ENCODE measurements around the gene PKIG.
A peak's percentile ranks its signal among the peaks of the same experiment; 100 is the strongest.

The PKIG gene

GRCh38 chr20:44597516-44597915 lies 15.1 kb downstream of the PKIG start:
- no peak for DNase-seq

DNA sequence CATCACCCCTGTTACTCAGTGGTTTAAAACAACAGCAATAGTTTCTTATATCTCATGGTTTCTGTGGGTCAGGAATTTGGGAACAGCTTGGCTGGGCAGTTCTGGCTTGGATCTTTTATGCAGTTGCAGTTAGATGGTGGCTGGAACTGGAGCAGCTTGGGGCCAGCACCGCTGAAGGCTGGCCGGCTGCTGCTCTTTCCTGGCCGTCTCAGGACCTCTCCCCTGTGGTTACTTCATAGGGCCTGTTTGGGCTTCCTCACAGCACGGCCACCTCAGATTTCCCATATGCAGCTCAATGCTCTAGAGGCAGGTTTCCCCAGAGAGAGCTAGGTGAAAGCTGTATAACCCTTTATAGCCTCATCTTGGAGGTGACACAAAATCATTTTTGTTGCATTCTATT lies 15.6 kb downstream of the PKIG start:
- DNase-seq, result no peak

DNA sequence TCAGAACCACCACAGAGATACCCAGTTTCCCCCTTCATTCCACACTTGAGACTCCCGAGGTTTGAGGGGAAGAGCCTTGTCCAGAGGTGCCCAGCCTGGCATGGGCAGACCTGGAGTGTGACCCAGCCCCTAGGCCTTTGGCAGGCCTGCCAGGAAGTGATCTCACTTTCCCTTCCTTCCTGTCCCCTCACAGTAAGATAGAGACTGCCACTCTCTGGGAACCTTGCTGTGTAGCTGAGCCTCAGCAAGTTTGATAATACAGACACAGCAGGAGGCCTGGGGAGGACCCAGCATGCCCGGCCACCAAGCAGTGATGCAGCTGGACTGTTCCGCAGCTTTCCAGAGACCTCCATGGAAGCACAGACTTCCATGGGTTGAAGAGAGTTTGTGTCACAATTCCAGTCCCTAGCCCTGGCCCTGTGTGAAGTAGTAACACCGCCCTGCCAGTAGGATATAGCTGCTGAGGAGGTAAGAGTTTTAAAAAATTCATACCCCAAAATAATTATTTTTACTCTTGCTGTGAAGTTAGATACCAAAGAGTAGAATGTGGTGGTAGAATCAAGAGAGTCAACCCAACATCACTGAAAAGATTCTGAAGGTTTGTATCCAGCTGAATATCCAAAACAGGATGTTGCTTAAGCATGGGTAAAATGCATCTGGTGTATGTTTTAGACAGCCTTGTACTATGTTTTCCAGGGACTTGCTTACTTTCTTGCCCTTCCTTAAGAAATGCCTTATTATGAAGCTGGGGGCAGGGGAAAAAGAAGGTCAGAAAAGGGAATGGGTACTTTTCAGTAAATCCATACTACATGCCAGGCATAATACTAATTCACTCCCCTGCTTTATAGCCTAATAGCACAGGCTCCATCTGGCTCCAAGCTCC lies 16.3 kb downstream of the PKIG start:
- DNase-seq, result peak; percentile 29

DNA sequence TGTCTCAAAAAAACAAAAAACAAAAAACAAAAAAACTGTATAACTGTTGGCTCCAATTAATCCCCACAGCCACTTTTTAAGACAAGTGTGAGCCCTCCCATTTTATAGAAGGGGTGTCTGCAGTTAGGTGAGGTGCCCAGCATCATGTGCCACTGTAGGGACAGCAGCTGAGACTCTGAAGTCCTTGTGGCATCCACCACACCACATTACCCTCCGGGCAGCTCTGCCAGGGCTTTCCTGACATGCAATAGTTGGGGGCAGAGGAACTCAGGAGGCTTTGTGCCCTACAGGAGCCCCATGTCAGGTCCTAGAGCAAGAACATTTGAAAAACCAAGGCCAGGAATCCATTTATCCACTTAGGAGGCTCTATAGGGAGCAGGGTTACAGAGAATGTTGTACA lies 17.3 kb downstream of the PKIG start:
- DNase-seq, result no peak

- DNase-seq, result no peak
These were observed 17.9 kb downstream of the PKIG start for GRCh38 chr20:44600301-44600700.

DNA sequence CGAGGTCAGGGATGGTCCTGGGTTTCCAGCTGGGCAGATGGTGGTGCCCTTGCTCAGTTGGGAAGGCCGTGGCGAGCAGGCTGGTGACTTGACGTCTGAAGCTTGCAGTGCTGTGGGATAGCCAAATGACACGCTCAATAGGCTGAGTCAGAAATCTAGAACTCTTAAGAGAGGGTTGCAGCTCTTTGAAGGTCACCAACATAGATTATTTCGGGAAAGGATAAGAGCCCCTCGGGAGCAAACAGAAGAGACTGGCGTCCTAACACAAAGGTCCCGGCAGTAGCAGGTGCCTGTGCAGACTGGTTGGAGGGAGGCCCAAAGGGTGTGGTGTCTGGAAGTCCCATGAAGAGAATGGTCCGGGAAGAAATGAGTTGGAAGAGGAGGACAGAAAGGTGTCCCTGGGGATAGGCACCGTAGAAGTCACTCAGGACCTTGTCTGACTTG lies 18.4 kb downstream of the PKIG start:
- no peak for DNase-seq

GRCh38 chr20:44601236-44601671 lies 18.9 kb downstream of the PKIG start:
- DNase-seq, result no peak

- DNase-seq, result peak; percentile 26
These were observed 19.4 kb downstream of the PKIG start for GRCh38 chr20:44601801-44602204.

GRCh38 chr20:44603327-44603726 lies 20.9 kb downstream of the PKIG start:
- DNase-seq, result no peak

DNA sequence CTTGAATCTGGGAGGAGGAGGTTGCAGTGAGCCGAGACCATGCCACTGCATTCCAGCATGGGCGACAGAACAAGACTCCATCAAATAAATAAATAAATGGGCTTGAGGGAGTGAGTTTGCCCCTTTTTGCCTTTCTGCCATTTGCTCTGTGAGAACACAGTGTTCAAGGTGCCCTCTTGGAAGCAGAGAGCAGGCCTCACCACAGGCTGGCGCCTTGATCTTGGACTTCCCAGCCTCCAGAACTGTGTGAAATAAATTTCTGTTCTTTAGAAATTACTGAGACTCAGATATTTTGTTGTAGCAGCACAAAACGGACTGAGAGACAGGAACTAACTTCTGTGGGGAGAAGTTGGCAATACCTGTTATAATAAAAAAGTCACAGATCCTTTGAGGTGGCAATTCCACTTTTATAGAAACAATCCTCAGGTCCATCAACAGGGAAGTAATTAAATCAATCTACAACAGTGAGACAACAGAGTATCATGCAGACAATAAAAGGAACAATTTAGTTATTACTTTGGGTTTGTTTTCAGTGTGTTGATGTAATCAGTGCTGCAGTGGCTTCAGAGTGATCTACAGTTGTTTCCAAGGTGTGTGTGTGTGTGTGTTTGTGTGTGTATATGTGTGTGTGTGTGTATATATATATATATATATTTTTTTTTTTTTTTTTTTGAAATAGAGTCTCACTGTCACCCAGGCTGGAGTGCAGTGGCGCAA lies 24.5 kb downstream of the PKIG start:
- no peak for DNase-seq

GRCh38 chr20:44609006-44609515 lies 26.7 kb downstream of the PKIG start:
- DNase-seq, result no peak

DNA sequence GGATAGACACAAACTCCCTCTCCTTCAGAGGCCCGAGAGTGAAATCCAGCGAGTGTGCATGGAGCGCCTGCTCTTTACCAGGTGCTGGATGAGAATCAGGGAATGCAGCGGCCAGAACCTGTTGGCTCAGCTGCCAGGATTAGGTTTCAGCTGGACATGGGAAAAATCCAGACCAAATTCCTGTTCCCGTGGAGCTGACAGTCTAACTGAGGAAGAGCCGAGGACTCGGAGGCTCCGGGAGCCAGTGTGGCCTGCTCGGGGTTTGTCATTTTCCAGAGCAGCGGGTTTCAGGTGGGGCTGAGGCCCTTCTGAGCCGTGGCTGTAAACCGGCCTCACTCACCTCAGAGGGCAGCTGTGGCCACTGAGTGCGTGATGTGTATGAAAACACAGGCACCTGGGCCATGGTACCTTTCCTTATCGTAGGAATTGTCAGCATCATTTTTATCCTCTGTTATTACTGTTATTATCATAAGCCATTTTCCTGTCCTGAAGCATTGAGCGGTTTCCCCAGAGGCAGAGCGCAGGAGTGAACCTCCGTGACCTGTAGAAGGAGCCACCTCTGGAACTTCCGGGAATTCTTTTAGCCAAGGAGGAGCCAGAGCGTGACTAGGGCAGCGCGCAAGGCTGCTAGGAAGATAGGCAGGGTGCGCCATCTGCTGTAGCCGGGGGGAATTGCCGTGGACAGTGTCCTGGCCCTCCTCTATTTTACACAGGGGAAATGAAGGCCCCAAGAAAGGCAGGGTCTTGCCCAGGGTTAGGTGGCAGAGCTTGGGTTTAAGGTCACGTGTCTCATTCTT lies 27.3 kb downstream of the PKIG start:
- peak; percentile 80 for DNase-seq

GRCh38 chr20:44610313-44610962 lies 28.1 kb downstream of the PKIG start:
- DNase-seq, result peak; percentile 62

DNA sequence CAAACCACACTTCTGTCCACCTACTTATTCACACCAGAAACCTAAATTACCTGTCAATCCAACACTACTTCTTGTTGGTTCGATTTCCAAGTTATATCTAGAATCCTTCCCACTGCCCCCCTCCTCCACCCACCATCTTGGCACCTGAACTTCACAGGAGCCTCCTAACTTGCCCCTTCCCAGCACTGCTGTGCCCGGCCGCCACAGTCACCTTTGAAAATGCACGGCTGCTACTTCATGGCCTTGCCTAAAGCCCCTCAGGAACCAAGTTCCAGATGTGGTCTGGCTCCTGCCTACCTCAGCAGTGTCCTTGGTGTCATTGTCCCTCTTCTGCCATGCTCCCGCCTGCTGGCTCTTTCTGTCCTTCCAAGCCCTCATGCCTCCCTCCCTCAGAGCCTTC lies 31.2 kb downstream of the PKIG start:
- DNase-seq, result no peak

GRCh38 chr20:44614525-44614924 lies 32.1 kb downstream of the PKIG start:
- no peak for DNase-seq

DNA sequence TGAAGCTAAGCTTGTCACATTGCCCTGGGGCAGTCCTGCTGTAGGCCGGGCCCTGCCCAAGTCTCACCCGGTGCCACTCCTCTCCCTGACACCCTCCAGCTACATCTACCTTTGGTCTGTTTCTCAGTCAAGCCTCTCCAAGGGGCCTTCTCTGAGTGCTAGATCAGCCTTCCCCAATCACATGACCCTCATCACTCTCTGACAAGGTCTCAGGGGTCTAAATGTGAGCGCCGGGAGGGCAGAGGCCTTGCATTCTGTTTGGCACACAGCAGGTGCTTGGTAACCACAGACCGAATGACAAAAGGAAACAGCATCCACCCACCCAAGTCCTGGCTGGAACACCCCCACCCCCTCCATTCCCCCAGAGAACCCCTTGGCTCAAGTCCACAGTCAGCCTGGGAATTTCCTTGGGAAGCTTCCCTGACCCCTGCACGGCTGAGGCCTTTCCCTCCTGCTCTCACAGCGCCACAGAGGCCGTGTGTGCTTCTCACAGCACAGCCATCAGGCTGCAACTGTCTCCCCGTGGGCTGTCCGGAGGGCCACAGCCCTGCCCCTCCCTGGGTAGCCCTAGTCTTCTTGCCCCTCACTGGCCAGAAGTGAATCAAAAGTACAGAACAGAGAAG lies 32.9 kb downstream of the PKIG start:
- no peak for DNase-seq

DNA sequence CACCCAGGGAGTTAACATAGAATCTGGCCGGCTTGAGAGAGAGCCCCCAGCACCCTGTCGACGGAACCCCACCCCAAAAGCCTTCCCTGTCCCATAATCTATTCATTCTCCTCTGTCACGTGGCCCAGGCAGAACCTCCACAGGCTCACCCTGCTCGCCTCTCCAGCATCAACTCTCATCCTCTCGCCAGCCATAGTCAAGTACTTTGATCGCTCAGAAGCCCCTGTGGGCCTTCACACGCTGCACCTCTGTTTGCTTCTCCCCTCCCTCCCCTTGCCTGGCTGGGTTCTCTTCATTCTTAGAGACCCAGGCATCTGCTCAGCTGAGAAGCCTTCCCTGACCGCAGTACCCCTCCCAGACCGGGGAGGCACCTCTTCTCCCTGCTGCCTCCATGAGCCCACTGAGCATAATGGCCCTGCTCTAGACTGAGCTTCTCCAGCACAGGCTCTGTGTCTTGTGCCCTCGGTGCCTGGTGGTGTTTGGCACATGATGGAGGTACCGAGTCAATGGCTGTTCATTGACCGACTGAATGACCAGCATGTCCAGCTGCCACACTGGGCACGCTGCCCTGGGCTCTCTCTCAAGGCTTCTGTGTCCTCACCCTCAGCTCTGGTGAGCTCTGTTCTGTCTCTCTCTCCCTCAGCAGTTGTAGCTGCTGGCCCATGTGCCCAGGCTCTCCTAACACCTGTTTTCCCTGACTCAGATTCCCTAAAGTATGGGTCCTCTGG lies 33.7 kb downstream of the PKIG start:
- no peak for DNase-seq

DNA sequence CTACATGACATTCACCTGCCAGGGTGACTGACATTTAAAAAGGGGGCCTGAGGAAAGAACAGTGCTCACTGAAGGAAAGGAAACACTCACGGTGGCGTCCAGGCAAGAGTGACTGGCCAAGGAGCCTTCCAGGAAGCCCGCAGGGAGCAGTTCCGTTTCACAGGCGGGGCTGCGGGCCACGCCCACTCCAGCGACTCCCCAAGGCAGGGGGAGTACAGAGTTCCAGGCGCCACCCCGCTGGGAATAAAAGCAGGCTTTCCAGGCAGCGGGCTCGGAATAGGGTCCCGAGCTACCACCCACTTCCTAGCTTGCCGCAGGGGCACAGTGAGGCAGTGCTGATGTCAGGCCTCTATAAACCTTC lies 34.2 kb downstream of the PKIG start:
- no peak for DNase-seq

DNA sequence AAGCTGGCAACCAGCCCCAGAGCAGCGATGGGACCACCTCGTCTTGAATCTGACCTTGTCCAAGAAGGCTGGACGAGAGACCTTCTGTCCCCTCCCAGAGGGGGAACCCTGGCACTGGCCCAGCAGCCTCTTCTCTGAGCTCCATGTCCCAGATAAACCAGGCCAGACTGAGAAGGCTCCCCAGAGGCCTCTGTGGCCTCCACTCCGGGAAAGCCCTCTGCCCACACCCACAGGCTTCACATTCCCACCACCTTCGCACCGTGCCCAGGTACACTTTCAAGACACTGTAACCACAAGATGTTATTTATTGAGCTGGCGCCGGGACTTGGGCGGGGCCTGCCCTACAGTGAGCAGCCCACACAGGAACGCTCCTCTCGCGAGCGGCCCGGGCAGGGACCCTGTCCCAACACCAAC lies 35.9 kb downstream of the PKIG start:
- no peak for DNase-seq

DNA sequence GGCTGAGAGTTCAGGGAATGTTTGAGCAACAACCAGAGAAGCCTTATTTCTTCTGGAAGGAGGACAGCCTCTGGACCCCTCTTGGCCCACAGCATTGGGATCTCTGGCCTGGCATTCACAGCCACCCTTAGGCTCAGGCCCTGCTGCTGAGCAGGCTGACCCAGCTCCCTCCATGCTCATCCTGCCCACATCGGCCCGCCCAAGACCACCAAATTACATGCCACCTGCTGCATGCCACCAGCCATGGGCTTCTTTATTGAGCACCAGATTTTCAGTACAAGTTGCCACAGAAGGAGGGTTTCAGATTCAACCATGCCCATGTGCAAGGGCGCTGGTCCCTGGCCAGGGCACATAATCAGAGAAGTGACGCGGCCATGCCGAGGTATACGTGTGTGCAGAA lies 36.9 kb downstream of the PKIG start:
- no peak for DNase-seq

- DNase-seq, result no peak
These were observed 37.7 kb downstream of the PKIG start for GRCh38 chr20:44620030-44620429.
